Measurements from ENCODE around the gene TPK1. TPM values are rescaled to one million over a fixed set of nuclear protein-coding genes. Genes with fewer than 3 reads are reported as not detected.
A peak's percentile ranks its signal among the peaks of the same experiment; 100 is the strongest.

The TPK1 gene
- total and polyA plus RNA-seq, 3 donors from 2014 or later, result 10.9 to 17.2 (median 12.6) TPM

- H3K36me3 ChIP-seq (ENCODE audit: low read depth, missing control alignments), result no peaks in the 10 kb centered on the region
- no peak overlapping the region for H3K27ac ChIP-seq
- H3K4me3 ChIP-seq, result no peak overlapping the region
- no peaks in the 10 kb centered on the region for H3K9me3 ChIP-seq
- intact Hi-C loops (cut with DNase I; ENCODE audit: low total_unique reads), result no loop called here
- TF ChIP-seq POLR2A (IDR thresholded peaks at IDR 0.05), result no peak
- no peak for TF ChIP-seq CTCF (IDR thresholded peaks at IDR 0.05)
- DNase-seq, result no peak
- 78 to 79% methylated on average over 3 of the region's 3 CpGs for WGBS, 2 donors
- no peaks in the 10 kb centered on the region for H3K27me3 ChIP-seq
- no peaks in the 10 kb centered on the region for H3K4me1 ChIP-seq
Observed at GRCh38 chr7:144622745-144623144, 213.1 kb downstream of the TPK1 start.

DNA sequence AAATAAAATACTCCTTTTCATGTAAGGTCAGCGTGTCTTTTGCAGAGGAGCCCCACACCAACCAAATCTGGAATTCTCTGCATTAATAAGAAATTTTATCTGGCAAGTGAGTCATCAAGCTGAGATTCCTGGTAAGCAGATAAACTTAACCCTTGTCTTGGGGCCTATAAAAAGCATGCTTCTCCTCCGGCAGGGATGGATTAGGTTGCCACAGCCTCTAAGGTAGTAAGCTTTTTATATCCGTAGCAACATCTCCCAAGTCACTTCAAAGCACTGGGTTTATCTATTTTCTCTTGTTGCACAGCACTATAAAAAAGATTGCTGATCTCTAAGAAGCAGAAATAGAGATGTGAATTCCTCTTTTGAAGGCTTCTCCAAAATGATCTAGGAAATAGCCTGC lies 229.6 kb downstream of the TPK1 start:
- Histone ChIP-seq H3K9me3 (no peaks in the 10 kb centered on the region), H3K36me3 (ENCODE audit: low read depth, missing control alignments) (no peaks in the 10 kb centered on the region), H3K27me3 (no peaks in the 10 kb centered on the region), H3K4me1 (no peaks in the 10 kb centered on the region), H3K4me3 (no peak overlapping the region), H3K27ac (no peak overlapping the region)
- 75 to 81% methylated on average over 3 of the region's 3 CpGs for WGBS, 2 donors
- no peak for TF ChIP-seq POLR2A (IDR thresholded peaks at IDR 0.05)
- TF ChIP-seq CTCF (IDR thresholded peaks at IDR 0.05), result no peak
- intact Hi-C loops (cut with DNase I; ENCODE audit: low total_unique reads), result no loop called here
- DNase-seq, result no peak

- H3K27ac ChIP-seq, result no peak overlapping the region
- no peaks in the 10 kb centered on the region for H3K36me3 ChIP-seq (ENCODE audit: low read depth, missing control alignments)
- TF ChIP-seq POLR2A (IDR thresholded peaks at IDR 0.05) (no peak), CTCF (IDR thresholded peaks at IDR 0.05) (no peak)
- H3K4me1 ChIP-seq, result no peaks in the 10 kb centered on the region
- no peaks in the 10 kb centered on the region for H3K27me3 ChIP-seq
- no peak for DNase-seq
- H3K9me3 ChIP-seq, result no peaks in the 10 kb centered on the region
- H3K4me3 ChIP-seq, result no peak overlapping the region
- intact Hi-C loops (cut with DNase I; ENCODE audit: low total_unique reads), result no loop called here
- WGBS, 2 donors, result 93 to 94% methylated on average over 4 of the region's 4 CpGs
Observed at GRCh38 chr7:144596953-144597352, 238.9 kb downstream of the TPK1 start.

DNA sequence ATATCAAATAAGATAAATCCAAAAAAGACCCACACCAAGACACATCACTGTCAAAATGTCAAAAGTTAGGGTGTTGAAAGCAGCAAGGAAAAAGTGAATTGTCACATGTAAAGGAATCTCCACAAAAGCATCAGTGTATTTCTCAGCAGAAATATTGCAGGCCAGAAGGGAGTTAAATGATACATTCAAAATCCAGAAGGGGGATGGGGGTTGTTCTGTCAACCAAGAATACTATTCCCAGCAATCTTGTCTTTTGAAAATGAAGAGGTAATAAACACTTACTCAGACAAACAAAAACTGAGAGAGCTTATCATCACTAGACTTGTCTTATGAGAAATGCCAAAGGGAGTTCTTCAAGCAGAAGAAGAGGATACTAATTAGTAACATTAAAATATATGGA lies 241.3 kb downstream of the TPK1 start:
- Histone ChIP-seq H3K4me1 (no peaks in the 10 kb centered on the region), H3K36me3 (ENCODE audit: low read depth, missing control alignments) (no peaks in the 10 kb centered on the region), H3K27me3 (no peaks in the 10 kb centered on the region), H3K4me3 (no peak overlapping the region), H3K9me3 (no peaks in the 10 kb centered on the region), H3K27ac (no peak overlapping the region)
- no peak for DNase-seq
- intact Hi-C loops (cut with DNase I; ENCODE audit: low total_unique reads), result no loop called here
- TF ChIP-seq POLR2A (IDR thresholded peaks at IDR 0.05), result no peak
- no peak for TF ChIP-seq CTCF (IDR thresholded peaks at IDR 0.05)

DNA sequence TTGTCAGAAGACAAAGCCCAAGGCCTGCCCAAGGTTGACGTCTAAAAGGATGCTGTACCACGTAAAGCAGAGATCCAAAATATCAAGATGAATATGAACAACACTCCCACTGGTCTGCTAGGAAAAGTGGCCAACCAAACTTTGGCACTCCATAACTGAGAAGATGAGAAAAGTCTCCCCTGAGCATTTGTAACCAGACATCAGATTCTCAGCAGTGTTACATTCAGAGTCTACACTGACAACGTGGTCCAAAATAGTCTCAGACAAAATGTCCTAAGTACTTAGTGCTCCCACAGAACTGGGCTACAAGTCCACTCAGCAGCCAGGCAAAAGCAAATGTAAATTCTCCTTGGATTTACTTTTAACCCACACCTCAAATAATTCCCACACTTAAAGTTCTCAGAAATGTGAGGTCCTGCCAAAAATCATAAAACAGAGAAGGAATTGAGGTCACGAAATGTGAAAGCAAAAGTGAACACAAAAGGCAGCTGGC lies 247.2 kb downstream of the TPK1 start:
- H3K27ac ChIP-seq, result no peak overlapping the region
- 48 to 54% methylated on average over 4 of the region's 4 CpGs for WGBS, 2 donors
- no peaks in the 10 kb centered on the region for H3K36me3 ChIP-seq (ENCODE audit: low read depth, missing control alignments)
- H3K4me3 ChIP-seq, result no peak overlapping the region
- peak; percentile 14 for DNase-seq
- H3K4me1 ChIP-seq, result no peaks in the 10 kb centered on the region
- TF ChIP-seq CTCF (IDR thresholded peaks at IDR 0.05) (no peak), POLR2A (IDR thresholded peaks at IDR 0.05) (no peak)
- no peaks in the 10 kb centered on the region for H3K27me3 ChIP-seq
- intact Hi-C loops (cut with DNase I; ENCODE audit: low total_unique reads), result no loop called here
- H3K9me3 ChIP-seq, result no peaks in the 10 kb centered on the region
